ENCODE results near the gene SDK2. TPM values are rescaled to one million over a fixed set of nuclear protein-coding genes. Genes with fewer than 3 reads are reported as not detected.

The SDK2 gene
- total and polyA plus RNA-seq, 2 of the 4 experiments (the other 2 are of a cell fraction): under 0.01 to 0.03 TPM

DNA sequence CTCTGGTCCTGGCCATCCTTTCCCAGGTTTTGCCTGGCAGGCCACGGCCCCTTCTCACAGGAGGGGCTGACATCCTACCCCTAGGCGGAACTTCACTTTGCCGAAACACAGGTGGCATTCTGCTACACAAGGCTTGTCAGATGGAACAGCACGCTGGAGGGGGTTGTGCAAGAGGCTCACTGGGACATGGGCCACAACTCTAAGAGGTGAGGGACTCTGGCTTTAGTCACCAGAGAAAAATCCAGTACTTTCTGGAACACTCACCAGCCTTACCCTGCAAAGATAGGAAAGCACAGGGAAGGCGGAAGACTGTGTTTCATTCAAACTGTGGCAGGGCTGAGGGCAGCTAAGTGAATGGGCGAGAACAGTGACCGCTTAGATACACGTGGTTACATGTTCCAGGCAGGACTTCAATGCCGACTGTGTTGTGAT, 350.7 kb downstream of the SDK2 start:
- dilution Hi-C loops (cut with HindIII; ENCODE audit: low sequenced_read_pairs, unreplicated experiment): no loop called here
- in situ Hi-C loops (cut with MboI; ENCODE audit: low sequenced_read_pairs): no loop called here
- Histone ChIP-seq H2AK9ac (replicated peaks; ENCODE audit: low read depth, low read length, poor library complexity) (peak overlapping the region; percentile 84), H3K4me3 (ENCODE audit: insufficient read depth, low read depth, low read length) (no peak overlapping the region), H3K4me2 (ENCODE audit: low read depth, low read length) (peak overlapping the region; percentile 4; the same call in 1 of the 2 replicates), H3K79me1 (ENCODE audit: low read depth in 1 of 2, low read length in 2 of 2) (peaks cover 30 to 82% of the 10 kb centered on the region in 2 experiments), H2BK20ac (ENCODE audit: low read depth, low read length) (peak overlapping the region; percentile 66; the same call in 1 of the 2 replicates), H2BK120ac (ENCODE audit: low read depth, low read length) (peak overlapping the region; percentile 50), H4K91ac (ENCODE audit: insufficient read depth, low read depth, low read length) (peak overlapping the region; percentile 65; the same call in 1 of the 2 replicates), H4K5ac (ENCODE audit: low read depth, low read length) (no peak overlapping the region), H3K4ac (ENCODE audit: low read depth, low read length) (peak overlapping the region; percentile 98), H2AFZ (replicated peaks; ENCODE audit: low read length, poor library complexity) (peak overlapping the region; percentile 28), H3K14ac (replicated peaks; ENCODE audit: low read depth, low read length) (peak overlapping the region; percentile 69), H2BK5ac (ENCODE audit: low read depth, low read length, poor library complexity, severe bottlenecking) (peak overlapping the region; percentile 61), H3K9me3 (ENCODE audit: control insufficient read depth, insufficient read depth, low read length) (no peaks in the 10 kb centered on the region), H3K23ac (ENCODE audit: low read depth, low read length) (peak overlapping the region; percentile 44; the same call in 1 of the 2 replicates), H3K36me3 (ENCODE audit: control insufficient read depth, insufficient read depth, low read length) (no peaks in the 10 kb centered on the region; the same call in 1 of the 2 replicates), H3K18ac (ENCODE audit: low read depth, low read length) (no peak overlapping the region), H3K9ac (ENCODE audit: low read depth, low read length) (no peak overlapping the region), H3K56ac (ENCODE audit: extremely low read depth, insufficient read depth, low read length) (peak overlapping the region; percentile 12; the same call in 1 of the 2 replicates), H3K4me1 (ENCODE audit: control insufficient read depth, insufficient read depth, low read length) (peaks cover 45% of the 10 kb centered on the region), H3K27me3 (ENCODE audit: control insufficient read depth, insufficient read depth, low read length) (no peaks in the 10 kb centered on the region), H2BK15ac (ENCODE audit: low read depth, low read length) (peak overlapping the region; percentile 16; the same call in 1 of the 3 replicates), H2AK5ac (ENCODE audit: low read depth, low read length) (peak overlapping the region; percentile 65), H3K27ac (ENCODE audit: insufficient read depth, low read length) (peak overlapping the region; percentile 33), H4K8ac (ENCODE audit: low read depth in 2 of 2, low read length in 2 of 2) (peak overlapping the region in 1 of 2 experiments; percentile 42; a peak in 1 of 4 replicates), H3K9me1 (ENCODE audit: insufficient read depth, low read length) (peaks cover 35% of the 10 kb centered on the region), H4K20me1 (ENCODE audit: insufficient read depth, low read length) (peaks cover 59% of the 10 kb centered on the region)
- no TSS peak for BruUV-seq (replicated peaks)
- DNase-seq (peak; percentile 91), ATAC-seq (ENCODE audit: low read depth) (peak; percentile 53)
- POLR2A ChIA-PET (ENCODE audit: unreplicated experiment): interaction anchor here (0.6 kb wide), 1 partner anchor 84 kb away, joined by 3 read pairs; no protein-coding TSS in a partner anchor
- TF ChIP-seq FOS (IDR thresholded peaks at IDR 0.05; ENCODE audit: low read depth, low read length): 0 out of 2 replicates have a peak, but pooled peaks have one; percentile 21
- TF ChIP-seq BHLHE40 (IDR thresholded peaks at IDR 0.05; ENCODE audit: low read depth, low read length): peak; percentile 60
- TF ChIP-seq, protein P1, sequence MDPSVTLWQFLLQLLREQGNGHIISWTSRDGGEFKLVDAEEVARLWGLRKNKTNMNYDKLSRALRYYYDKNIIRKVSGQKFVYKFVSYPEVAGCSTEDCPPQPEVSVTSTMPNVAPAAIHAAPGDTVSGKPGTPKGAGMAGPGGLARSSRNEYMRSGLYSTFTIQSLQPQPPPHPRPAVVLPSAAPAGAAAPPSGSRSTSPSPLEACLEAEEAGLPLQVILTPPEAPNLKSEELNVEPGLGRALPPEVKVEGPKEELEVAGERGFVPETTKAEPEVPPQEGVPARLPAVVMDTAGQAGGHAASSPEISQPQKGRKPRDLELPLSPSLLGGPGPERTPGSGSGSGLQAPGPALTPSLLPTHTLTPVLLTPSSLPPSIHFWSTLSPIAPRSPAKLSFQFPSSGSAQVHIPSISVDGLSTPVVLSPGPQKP (IDR thresholded peaks at IDR 0.05; ENCODE audit: borderline replicate concordance, low read depth, low read length): no peak
- TF ChIP-seq MAFK (IDR thresholded peaks at IDR 0.05; ENCODE audit: low read depth, low read length): no peak
- peak; percentile 99 for TF ChIP-seq CEBPB (IDR thresholded peaks at IDR 0.05; ENCODE audit: low read depth, low read length)
- TF ChIP-seq POLR2A (IDR thresholded peaks at IDR 0.05; ENCODE audit: low read depth, low read length): no peak
- TF ChIP-seq SMC3 (IDR thresholded peaks at IDR 0.05; ENCODE audit: low read depth, low read length): 0 out of 2 replicates have a peak, but pooled peaks have one; percentile 17
- TF ChIP-seq, protein P2, sequence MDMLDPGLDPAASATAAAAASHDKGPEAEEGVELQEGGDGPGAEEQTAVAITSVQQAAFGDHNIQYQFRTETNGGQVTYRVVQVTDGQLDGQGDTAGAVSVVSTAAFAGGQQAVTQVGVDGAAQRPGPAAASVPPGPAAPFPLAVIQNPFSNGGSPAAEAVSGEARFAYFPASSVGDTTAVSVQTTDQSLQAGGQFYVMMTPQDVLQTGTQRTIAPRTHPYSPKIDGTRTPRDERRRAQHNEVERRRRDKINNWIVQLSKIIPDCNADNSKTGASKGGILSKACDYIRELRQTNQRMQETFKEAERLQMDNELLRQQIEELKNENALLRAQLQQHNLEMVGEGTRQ (IDR thresholded peaks at IDR 0.05; ENCODE audit: low read depth, low read length): no peak
- TF ChIP-seq MXI1 (IDR thresholded peaks at IDR 0.05; ENCODE audit: borderline replicate concordance, low read depth, low read length): peak; percentile 92
- intact Hi-C loops (cut with micrococcal nuclease): loop anchor here (2.0 kb wide), 1 partner anchor 13 kb away; no protein-coding TSS in a partner anchor
- WGBS, 2 experiments (ENCODE audit: extremely low coverage in 2 of 2, insufficient read length in 1 of 2): 62% methylated on average over 2 of the region's 9 CpGs; no CpG with 5 or more reads in 1 of the 2 experiments
- CTCF ChIA-PET: interaction anchor here (0.7 kb wide), 1 partner anchor 73 kb away, joined by 3 read pairs; no protein-coding TSS in a partner anchor
